Midbrain (tissue), 1 donor: ENCODE measurements around the gene TMEM178B.

Source experiments
- DNase-seq: peaks from one replicate; lab custom pipeline; 2025; lab: John Stamatoyannopoulos, UW

The TMEM178B gene

GRCh38 chr7:141466151-141466904 is 392.5 kb downstream of the TMEM178B start:
- no peak for DNase-seq

- no peak for DNase-seq
These were observed 394.5 kb downstream of the TMEM178B start for GRCh38 chr7:141468341-141468740.

GRCh38 chr7:141475679-141476078 is 401.8 kb downstream of the TMEM178B start:
- DNase-seq = no peak

DNA sequence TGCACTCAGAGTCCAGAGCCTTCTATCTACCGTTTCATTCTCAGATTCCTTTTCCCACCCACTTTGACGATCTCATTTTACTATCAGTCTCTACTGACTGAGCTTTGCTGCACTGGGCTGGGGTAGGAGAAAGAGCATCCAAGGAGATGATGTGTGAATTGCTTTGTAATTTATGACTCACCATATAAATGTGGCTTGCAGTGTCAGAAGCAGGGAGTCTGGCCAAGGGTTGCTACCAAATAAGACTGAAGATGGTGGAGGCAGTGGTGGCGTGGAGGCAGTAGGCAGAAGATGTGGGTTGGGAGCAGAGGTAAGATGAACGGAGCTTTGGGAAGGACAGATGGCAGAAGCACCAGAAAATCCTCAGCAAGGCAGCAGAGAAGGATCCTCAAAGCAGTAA is 404.0 kb downstream of the TMEM178B start:
- DNase-seq = no peak

- DNase-seq = no peak
These were observed 405.0 kb downstream of the TMEM178B start for GRCh38 chr7:141478845-141479244.

- no peak for DNase-seq
These were observed 407.1 kb downstream of the TMEM178B start for GRCh38 chr7:141480953-141481352.

GRCh38 chr7:141481971-141482370 is 408.1 kb downstream of the TMEM178B start:
- DNase-seq = no peak

DNA sequence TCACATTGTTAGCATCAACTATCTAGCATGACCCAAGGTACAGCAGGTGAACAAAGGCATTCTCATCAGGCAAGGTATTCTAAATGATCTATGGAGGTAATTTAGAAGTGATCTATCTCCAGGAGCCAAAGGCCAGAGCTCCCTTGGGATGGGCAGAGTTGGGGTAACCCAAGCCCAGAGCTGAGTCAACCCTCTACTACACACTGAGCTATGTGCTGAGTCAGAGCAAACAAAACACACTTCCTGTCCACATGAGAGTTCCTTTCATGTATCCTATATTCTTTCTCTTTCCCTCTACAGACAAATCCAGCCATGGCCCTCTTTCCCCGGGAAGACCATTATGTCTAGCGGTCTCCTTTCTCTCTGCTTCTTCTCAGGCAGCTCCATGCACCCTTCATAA is 409.2 kb downstream of the TMEM178B start:
- no peak for DNase-seq

DNA sequence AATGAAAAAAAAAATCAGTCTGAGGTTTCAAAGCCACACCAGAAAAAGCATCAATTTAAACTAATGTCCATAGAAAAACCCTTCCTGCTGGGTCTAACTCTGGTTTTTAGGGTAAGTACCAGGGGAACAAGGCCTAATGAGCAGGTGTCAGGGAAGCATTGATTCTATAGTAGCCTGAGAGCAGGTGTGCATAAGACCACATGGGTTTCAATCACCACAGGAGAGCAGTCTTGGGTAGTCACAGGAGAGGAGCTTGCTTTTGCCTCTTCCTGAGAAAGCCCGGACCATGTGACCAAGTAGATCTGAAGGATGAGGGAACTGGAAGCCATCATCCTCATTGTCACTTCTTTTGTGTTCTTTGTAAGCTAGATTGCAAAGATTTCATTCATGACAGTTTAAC is 411.0 kb downstream of the TMEM178B start:
- no peak for DNase-seq

DNA sequence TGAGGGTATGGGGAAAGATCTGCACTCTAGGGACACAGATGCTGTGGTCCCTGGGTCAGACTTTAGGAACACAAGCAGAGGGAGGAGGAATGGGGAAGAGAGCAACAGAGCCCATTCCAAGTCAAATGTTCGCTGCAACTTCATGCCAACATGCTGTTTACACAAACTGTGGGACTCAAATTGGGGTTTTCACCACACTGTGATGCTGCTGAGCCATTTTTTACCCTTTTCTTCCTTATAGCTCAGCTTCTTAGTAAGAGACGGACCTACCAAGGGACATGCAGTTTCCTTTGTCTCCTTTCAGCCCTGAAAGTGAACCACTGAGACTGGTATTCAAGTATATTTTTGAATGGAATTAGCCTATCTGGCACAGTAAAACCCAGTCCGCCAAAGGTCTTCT is 413.1 kb downstream of the TMEM178B start:
- no peak for DNase-seq

DNA sequence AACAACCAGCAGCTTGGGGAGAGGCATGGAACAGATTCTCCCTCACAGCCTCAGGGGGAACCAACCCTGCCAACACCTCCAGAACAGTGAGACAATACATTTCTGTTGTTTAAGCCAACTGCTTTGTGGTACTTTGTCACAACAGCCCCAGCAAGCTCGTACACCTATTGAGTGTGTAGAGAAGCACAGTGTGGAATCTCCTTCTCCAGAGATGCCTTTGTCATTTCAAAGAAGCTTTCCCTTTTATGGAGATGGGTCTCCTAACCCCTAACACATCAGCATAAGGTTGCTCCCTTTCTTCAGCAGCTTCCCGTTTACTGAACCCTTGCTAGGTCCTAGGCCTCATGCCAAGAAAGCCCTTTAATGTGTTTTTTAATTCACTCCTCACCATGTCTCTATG is 416.6 kb downstream of the TMEM178B start:
- DNase-seq = no peak

DNA sequence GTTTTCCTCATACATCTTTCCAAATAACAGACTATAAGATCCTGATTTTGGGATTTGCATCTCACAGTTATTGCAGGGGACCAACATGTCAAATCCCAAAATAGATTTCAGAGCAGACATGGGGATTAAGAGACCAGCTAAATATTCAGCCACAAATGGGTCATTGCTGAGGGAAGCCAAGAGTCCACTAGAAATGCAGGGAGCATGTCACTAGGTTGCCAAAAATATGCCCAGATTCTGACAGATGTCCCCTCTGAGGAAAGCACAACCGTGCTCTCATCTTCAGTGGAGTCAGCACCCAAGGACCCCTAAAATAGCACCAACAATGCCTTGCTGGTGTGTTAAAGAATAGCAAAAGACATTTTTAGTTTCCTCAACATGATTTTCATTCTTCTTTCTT is 421.2 kb downstream of the TMEM178B start:
- no peak for DNase-seq

- DNase-seq = no peak
These were observed 423.5 kb downstream of the TMEM178B start for GRCh38 chr7:141497391-141497790.

- no peak for DNase-seq
These were observed 426.7 kb downstream of the TMEM178B start for GRCh38 chr7:141500608-141501007.

DNA sequence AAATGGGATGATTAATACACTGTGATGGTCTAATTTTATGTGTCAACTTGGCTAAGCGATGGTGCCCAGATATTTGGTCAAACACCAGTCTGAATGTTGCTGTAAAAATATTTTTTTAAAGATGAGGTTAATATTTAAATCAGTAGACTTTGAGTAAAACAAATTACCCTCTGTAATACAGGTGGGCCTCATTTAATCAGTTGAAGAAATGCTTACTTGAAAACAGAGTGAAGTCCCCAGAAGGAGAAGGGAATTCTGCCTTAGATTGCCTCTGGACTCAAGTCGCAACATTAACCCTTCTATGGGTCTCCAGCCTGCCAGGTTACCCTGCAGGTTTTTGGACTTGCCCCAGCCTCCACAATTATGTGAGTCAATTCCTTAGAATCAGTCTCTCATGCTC is 427.6 kb downstream of the TMEM178B start:
- DNase-seq = no peak

DNA sequence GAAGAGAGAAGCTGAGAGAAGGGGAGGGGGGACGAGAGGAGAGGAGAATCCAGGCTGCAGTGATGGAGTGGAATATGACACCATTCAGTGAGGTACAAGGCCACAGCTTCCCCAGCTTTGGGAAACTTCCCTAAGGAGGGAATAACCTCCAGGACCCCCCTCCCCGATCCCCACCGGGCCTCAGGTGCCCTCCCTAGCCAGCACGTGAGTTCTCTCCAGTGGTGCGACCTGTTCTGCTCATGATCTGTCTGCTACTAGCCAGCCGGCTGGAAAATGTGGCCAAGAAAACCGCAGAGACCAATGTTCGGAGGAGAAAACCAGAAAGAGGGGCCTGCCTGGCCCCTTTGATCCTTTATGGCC is 437.4 kb downstream of the TMEM178B start:
- DNase-seq = no peak

DNA sequence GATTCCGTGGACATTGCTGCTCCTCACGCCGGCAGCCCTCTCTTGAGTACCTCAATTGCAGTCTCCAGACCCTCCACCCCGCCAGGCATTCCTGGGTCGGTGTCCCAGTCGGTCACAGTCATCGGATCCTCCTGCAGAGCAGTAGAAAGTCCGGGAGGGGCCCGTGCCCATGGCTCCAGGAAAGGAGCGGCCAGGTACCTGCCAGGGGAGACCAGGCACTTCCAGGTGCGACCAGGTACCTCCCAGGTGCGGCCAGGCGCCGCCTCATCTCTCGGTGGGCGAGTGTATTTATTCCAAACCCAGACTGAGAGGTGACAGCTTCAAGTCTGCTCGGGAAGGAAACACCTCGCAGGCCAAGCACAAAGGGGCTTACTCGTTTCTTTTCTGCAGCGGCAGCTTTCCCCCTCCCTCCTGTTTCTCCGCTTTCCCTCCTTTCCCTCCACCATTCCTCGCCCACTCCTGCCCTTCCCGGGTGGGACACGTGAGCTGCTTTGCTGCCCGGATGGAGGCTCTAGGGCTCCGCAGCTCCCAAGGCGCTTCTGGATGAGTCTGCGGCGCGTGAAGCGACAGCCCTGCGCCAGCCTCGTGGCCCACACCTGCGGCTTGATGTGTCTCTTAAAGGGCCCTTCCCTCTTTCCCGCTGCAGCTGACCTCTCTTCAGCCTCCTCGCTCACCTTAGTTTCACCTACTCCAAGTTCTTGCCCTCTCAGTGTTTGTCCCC is 438.0 kb downstream of the TMEM178B start:
- DNase-seq = peak; percentile 16

DNA sequence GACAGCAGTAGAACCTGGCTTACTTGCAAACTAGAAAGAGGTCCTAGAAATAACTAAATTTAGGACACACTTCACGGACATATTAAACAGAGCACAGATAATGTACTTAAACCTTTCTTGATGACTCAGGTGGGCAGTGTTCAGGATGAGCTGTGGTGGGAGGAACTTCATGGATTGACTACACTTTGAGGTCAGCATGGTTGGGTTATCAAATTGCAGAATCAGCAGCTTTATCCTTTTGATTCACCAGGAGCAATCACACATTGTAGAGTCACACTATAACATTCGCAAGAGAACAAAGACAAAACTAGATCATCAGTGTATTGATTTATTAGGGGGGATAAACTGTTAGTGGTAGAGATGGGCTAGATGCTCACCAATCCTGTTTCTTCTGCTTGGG is 438.7 kb downstream of the TMEM178B start:
- DNase-seq = no peak

GRCh38 chr7:141513720-141514119 is 439.9 kb downstream of the TMEM178B start:
- DNase-seq = no peak

DNA sequence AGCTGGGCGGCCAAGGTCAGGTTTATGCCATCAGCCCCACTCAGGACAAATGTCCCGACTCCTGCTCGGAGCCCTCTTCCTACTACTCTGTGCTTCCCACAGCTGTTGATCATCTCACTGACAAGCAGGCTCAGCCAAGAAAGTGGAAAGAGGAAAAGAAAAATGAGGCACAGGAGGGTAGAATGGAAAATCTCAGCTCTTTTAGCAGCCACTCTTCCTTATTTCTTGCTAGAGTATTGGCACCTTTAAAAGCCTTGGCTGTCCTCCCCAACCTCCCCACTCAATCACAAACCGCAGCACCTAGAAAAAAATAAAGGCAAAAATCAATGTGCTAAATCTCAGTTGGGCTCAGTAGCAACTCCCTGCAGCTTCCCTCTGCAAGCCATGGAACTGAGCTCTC is 442.1 kb downstream of the TMEM178B start:
- no peak for DNase-seq

GRCh38 chr7:141519623-141520022 is 445.8 kb downstream of the TMEM178B start:
- DNase-seq = no peak

DNA sequence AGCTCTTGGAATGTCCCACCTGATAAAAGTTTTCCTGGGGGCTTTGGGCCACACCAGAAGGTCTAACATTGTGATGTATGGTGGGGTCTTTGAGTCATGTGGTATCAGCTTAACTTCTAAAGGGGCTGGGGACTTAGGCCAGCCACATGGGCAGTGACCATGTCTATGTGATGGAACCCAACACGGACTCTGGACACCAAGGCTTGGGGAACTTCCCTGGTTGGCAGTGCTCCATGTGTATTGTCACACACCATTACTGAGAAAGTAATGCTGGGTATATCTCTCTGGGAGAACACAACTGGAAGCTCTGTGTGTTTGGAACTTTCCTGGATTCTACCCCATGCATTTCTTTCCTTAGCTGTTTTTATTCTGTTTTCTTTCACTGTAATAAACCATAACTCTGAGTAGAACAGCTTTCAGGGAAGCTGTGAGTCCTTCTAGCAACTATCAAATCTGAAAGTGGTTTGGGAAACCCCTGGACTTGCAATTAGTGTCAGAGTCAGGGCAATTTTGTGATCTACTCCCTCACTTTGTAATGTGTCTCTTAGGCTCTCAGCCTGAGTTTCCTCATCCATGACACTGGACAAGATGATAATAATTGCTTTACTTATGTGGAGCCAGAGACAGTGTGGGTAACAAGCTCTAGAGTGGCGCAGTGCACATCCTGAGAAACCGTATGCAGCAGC is 448.9 kb downstream of the TMEM178B start:
- no peak for DNase-seq

DNA sequence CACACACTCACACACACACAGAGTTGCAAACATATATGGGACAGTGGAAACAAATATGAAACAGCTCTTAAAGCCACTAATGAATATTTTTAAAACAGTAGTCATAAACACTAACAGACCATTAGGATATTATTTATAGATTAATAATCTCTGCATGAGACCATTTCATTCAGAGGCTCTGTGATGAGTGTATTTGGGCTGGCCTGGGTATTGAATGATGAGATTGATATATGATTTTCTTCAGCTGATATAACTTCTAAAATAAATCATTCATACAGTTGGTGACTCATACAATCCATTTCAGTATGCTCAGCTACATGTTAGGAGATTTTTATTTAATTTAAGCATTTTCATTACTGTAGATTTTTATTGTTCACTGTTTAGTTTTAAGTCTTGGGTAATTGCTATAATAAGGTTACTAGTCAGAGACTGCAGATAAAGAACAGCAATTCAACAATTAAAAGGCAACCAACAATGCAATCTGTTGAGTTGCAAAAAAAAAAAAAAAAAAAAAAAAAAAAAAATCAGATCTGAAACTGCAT is 452.2 kb downstream of the TMEM178B start:
- no peak for DNase-seq
